PC-3 (cell line): ENCODE results near the gene MEPCE. TPM values are rescaled to one million over a fixed set of nuclear protein-coding genes. Genes with fewer than 3 reads are reported as not detected.

Experiments
- ATAC-seq: fragments of 200-7000 bp; cut with Tn5 transposase; 2 replicates; pipeline ENCODE4 v1.9.1; 2020; ENCODE audit warnings: mild to moderate bottlenecking, moderate library complexity
- BruUV-seq: library from RNA; stranded (reverse); fragments of 400-500 nt; replicated peaks from 2 replicates; lab custom pipeline; 2021; lab: Mats Ljungman, UMichigan
- CTCF ChIA-PET: fragments of 300-600 bp; sonication (Branson Sonifier 250); formaldehyde crosslinking; loops from one replicate; lab custom pipeline; 2022; ENCODE audit warnings: antibody characterized with exemption; lab: Charles Lee
- POLR2A ChIA-PET: fragments of 300-600 bp; sonication (Branson Sonifier 250); formaldehyde crosslinking; loops from one replicate; lab custom pipeline; 2022; ENCODE audit warnings: antibody characterized with exemption; ENCODE audit not compliant: unreplicated experiment; lab: Charles Lee
- DNase-seq: peaks from one replicate; pipeline ENCODE4 v3.0.0-alpha.2; 2015
- H2AFZ ChIP-seq: fragments of 300-600 bp; sonication (generic); 2 replicates; pipeline ENCODE4 v1.6.0; 2016; ENCODE audit warnings: antibody characterized with exemption, low read length
- H3F3A ChIP-seq: fragments of 300-600 bp; sonication (generic); one replicate; pipeline ENCODE4 v1.6.0; 2017; ENCODE audit warnings: antibody characterized with exemption, low read length, control low read depth, mild to moderate bottlenecking; ENCODE audit not compliant: unreplicated experiment
- H3K27ac ChIP-seq: fragments of 300-600 bp; sonication (generic); 2 replicates; pipeline ENCODE4 v1.5.1; 2016; ENCODE audit warnings: mild to moderate bottlenecking, low read length
- H3K27me3 ChIP-seq: fragments of 300-600 bp; sonication (generic); 2 replicates; pipeline ENCODE4 v1.6.1; 2016; ENCODE audit warnings: low read length, mixed read lengths
- H3K36me3 ChIP-seq: fragments of 300-600 bp; sonication (generic); 2 replicates; pipeline ENCODE4 v1.6.1; 2016; ENCODE audit warnings: low read depth, mixed run types, low read length, mixed read lengths
- H3K4me1 ChIP-seq: fragments of 300-600 bp; sonication (generic); 2 replicates; pipeline ENCODE4 v1.5.1; 2016; ENCODE audit warnings: low read length; ENCODE audit not compliant: insufficient read depth
- H3K4me2 ChIP-seq: fragments of 300-600 bp; sonication (generic); 2 replicates; pipeline ENCODE4 v1.6.0; 2016; ENCODE audit warnings: low read length
- H3K4me3 ChIP-seq: fragments of 300-600 bp; sonication (generic); 2 replicates; pipeline ENCODE4 v1.5.1; 2016; ENCODE audit warnings: mild to moderate bottlenecking, low read length, mixed read lengths
- H3K79me2 ChIP-seq: fragments of 300-600 bp; sonication (generic); 2 replicates; pipeline ENCODE4 v1.6.1; 2017; ENCODE audit warnings: low read length, mixed read lengths
- H3K9ac ChIP-seq: fragments of 300-600 bp; sonication (generic); 2 replicates; pipeline ENCODE4 v1.6.0; 2016; ENCODE audit warnings: mild to moderate bottlenecking, low read length
- H3K9me2 ChIP-seq: fragments of 300-600 bp; sonication (generic); replicated peaks from 2 replicates; pipeline ENCODE4 v1.6.1; 2016; ENCODE audit warnings: mixed run types, low read length, mixed read lengths
- H3K9me3 ChIP-seq: fragments of 300-600 bp; sonication (generic); 2 replicates; pipeline ENCODE4 v1.6.1; 2016; ENCODE audit warnings: low read length, mixed read lengths
- H4K20me1 ChIP-seq: fragments of 300-600 bp; sonication (generic); 2 replicates; pipeline ENCODE4 v1.6.1; 2016; ENCODE audit warnings: low read length, mixed read lengths
- EZH2 ChIP-seq: fragments of 300-600 bp; sonication (generic); IDR thresholded peaks from one replicate; pipeline ENCODE4 v1.6.1; 2017; ENCODE audit warnings: antibody characterized with exemption, mild to moderate bottlenecking, low read length; ENCODE audit not compliant: unreplicated experiment
- EZH2phosphoT487 ChIP-seq: fragments of 300-600 bp; sonication (generic); IDR thresholded peaks from 2 replicates; pipeline ENCODE4 v1.6.1; 2018; ENCODE audit warnings: mild to moderate bottlenecking, antibody characterized with exemption, low read length, borderline replicate concordance
- intact Hi-C: fragments of 100-400 bp; cut with micrococcal nuclease; formaldehyde crosslinking; loops from 2 replicates; pipeline ENCODE4 v1.9.0; 2023
- total RNA-seq: library from RNA; depleted of rRNA; stranded (reverse); fragments of >200 nt; gene quantifications from 2 replicates; pipeline ENCODE4 v1.2.3, GENCODE V29; 2014
- TF ChIP-seq, protein P1 (sequence below): fragments of 300-600 bp; sonication (generic); conservative IDR thresholded peaks from 2 replicates; pipeline ENCODE4 v1.5.1; 2017; ENCODE audit warnings: antibody characterized with exemption, low read depth, mild to moderate bottlenecking, low read length

MEPCE gene
- total RNA-seq, 1 experiment from 2014 or later = 36.0 TPM

DNA sequence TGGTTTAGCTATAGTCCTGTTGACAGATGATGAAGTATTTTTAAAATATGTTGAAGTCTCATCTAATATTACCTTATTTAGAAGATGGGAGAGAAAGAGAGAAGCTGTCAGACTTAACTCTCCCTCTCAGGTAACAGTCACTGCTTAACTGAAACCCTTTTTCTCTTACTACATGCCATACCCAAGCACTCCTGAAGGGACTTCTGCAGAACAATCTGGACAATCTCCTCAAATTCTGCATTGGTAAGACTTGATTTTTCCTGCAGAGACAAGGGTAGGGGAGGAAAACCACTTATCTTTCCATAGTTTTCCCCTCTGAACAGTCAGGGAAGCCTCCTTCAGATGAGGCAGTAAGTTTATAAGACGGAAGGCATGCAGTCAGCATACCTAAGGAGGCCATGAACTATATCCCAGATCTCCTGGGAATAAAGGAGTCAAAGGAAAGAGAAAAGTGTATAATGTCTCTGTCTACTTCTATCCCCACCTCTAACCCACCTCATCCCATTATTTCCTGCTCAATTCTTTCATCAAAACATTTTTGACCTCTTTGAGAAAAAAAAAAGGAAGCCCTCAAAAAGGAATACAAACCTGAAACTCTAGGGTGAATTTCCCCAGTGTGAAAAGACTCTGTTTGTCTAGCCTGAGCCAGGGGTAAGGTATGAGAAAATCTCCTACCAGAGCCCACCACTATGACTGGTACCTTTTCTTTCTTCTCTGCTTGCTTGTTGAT, 10.5 kb upstream of the MEPCE start:
- Histone ChIP-seq H2AFZ (no peak overlapping the region), H3K79me2 (no peaks in the 10 kb centered on the region), H4K20me1 (no peaks in the 10 kb centered on the region), H3K4me1 (no peaks in the 10 kb centered on the region), H3K4me2 (no peak overlapping the region), H3K27me3 (no peaks in the 10 kb centered on the region), H3K4me3 (no peak overlapping the region), H3K27ac (no peak overlapping the region), H3K36me3 (no peaks in the 10 kb centered on the region), H3F3A (no peaks in the 10 kb centered on the region), H3K9ac (no peak overlapping the region), H3K9me3 (no peaks in the 10 kb centered on the region), H3K9me2 (no peaks in the 10 kb centered on the region)
- ChIA-PET CTCF (interaction anchor here (0.7 kb wide), 1 partner anchor 9 kb away, joined by 3 read pairs; no protein-coding TSS in a partner anchor), POLR2A (no interaction called here)
- ATAC-seq (0 out of 2 replicates have a peak, but pooled peaks have one; percentile 20), DNase-seq (no peak)
- intact Hi-C loops = no loop called here
- BruUV-seq = no TSS peak
- TF ChIP-seq, protein P1, sequence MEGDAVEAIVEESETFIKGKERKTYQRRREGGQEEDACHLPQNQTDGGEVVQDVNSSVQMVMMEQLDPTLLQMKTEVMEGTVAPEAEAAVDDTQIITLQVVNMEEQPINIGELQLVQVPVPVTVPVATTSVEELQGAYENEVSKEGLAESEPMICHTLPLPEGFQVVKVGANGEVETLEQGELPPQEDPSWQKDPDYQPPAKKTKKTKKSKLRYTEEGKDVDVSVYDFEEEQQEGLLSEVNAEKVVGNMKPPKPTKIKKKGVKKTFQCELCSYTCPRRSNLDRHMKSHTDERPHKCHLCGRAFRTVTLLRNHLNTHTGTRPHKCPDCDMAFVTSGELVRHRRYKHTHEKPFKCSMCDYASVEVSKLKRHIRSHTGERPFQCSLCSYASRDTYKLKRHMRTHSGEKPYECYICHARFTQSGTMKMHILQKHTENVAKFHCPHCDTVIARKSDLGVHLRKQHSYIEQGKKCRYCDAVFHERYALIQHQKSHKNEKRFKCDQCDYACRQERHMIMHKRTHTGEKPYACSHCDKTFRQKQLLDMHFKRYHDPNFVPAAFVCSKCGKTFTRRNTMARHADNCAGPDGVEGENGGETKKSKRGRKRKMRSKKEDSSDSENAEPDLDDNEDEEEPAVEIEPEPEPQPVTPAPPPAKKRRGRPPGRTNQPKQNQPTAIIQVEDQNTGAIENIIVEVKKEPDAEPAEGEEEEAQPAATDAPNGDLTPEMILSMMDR = no peak
- TF ChIP-seq EZH2 = no peak
- TF ChIP-seq EZH2phosphoT487 = no peak

DNA sequence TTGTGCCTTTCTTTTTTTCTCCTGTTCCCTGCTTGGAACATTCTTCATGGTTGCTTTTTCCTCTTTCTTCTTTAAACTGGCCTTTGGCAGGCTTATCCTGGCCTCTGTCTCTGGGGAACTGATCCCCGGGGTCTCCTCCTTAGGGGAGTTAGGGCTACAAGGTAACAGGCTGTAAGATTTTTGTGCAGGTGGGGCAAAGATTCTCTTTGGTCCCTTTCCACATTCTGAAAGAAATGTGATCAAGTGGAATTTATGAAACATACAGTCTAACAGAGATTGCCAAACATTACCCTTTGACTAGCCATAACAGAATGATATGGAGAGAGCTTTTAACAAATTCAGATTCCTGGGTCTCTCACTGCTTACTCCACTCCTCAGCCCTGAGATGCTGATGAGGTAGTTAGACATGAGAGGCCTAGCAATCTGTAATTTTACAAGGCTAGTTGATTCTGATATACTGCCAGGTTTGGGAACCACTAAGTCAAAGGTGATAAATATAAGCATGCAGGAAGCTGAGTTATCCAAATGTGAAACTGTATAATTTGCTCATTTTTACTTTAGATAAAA, 9.9 kb upstream of the MEPCE start:
- ChIA-PET POLR2A (no interaction called here), CTCF (no interaction called here)
- Histone ChIP-seq H3K4me1 (no peaks in the 10 kb centered on the region), H3K27me3 (no peaks in the 10 kb centered on the region), H3K27ac (no peak overlapping the region), H3K4me3 (no peak overlapping the region), H3K9me2 (no peaks in the 10 kb centered on the region), H3K9me3 (no peaks in the 10 kb centered on the region), H2AFZ (no peak overlapping the region), H3K9ac (no peak overlapping the region), H3F3A (no peaks in the 10 kb centered on the region), H4K20me1 (no peaks in the 10 kb centered on the region), H3K36me3 (no peaks in the 10 kb centered on the region), H3K4me2 (no peak overlapping the region), H3K79me2 (no peaks in the 10 kb centered on the region)
- DNase-seq (no peak), ATAC-seq (no peak)
- intact Hi-C loops = no loop called here
- BruUV-seq = no TSS peak
- TF ChIP-seq EZH2 (no peak), EZH2phosphoT487 (no peak)
- TF ChIP-seq, protein P1 = no peak

DNA sequence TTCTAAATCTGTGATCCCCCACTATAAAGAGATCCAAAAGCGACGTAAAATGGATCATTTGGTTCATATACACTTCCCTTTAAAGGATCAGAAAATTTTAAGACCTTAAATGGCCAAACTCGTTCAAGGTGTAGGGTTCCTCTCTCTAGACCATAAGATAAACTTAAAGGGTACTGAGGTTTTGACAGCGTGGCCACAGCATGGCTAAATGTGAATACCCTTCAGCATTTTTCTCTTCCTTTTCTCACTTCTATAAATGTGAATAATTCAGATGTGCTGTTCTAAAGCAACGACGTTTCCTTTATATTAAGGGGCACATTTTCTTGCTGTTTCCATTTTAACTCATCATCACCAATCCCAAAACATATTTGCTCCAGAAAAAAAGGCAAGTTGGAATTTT, 6.3 kb upstream of the MEPCE start:
- H3F3A ChIP-seq = no peaks in the 10 kb centered on the region
- H3K9me3 ChIP-seq = no peaks in the 10 kb centered on the region
- no peak overlapping the region for H3K27ac ChIP-seq
- H3K9me2 ChIP-seq = no peaks in the 10 kb centered on the region
- H3K4me2 ChIP-seq = no peak overlapping the region
- CTCF ChIA-PET = no interaction called here
- H3K36me3 ChIP-seq = no peaks in the 10 kb centered on the region
- intact Hi-C loops = no loop called here
- TF ChIP-seq, protein P1 = no peak
- TF ChIP-seq EZH2phosphoT487 = no peak
- no peak for TF ChIP-seq EZH2
- H3K79me2 ChIP-seq = no peaks in the 10 kb centered on the region
- no peak overlapping the region for H3K9ac ChIP-seq
- DNase-seq (no peak), ATAC-seq (no peak)
- no peak overlapping the region for H2AFZ ChIP-seq
- H3K27me3 ChIP-seq = no peaks in the 10 kb centered on the region
- H3K4me3 ChIP-seq = no peak overlapping the region
- POLR2A ChIA-PET = no interaction called here
- no peaks in the 10 kb centered on the region for H4K20me1 ChIP-seq
- no peaks in the 10 kb centered on the region for H3K4me1 ChIP-seq
- BruUV-seq = no TSS peak
